Measurements from ENCODE around the gene TMBIM1.

The TMBIM1 gene

DNA sequence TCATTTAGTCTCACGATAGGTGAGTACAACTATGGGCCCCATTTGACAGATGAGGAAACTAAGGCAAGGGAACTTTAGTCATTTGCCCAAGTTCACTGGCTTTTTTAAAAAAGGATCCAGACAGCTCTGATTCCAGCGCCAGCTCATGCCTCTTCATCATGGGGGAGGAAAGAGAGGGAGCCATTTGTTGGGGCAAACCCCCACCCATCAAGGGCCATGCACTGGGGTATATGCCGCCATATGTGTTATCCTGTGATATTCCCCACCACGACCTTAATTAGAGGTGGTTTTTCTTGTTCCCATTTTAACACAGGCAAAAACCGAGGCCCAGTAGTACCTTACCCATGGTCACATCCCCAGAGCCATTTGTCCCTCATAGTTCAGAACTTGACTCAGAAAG is 32.1 kb downstream of the TMBIM1 start:
- Histone ChIP-seq H3K27ac (no peak overlapping the region), H3K4me3 (ENCODE audit: low read depth, low read length) (no peak overlapping the region), H3K36me3 (peaks cover 22% of the 10 kb centered on the region), H3K27me3 (ENCODE audit: insufficient read depth, low read depth, severe bottlenecking) (no peaks in the 10 kb centered on the region), H3K9me3 (ENCODE audit: severe bottlenecking) (no peaks in the 10 kb centered on the region)
- no peak for TF ChIP-seq CTCF (IDR thresholded peaks at IDR 0.05; ENCODE audit: low read depth, low read length)
- DNase-seq = no peak

GRCh38 chr2:218259099-218259961 is 33.0 kb downstream of the TMBIM1 start:
- Histone ChIP-seq H3K27ac (no peak overlapping the region), H3K36me3 (peaks cover 16% of the 10 kb centered on the region), H3K9me3 (ENCODE audit: severe bottlenecking) (no peaks in the 10 kb centered on the region), H3K4me3 (ENCODE audit: low read depth, low read length) (no peak overlapping the region), H3K27me3 (ENCODE audit: insufficient read depth, low read depth, severe bottlenecking) (no peaks in the 10 kb centered on the region)
- no peak for TF ChIP-seq CTCF (IDR thresholded peaks at IDR 0.05; ENCODE audit: low read depth, low read length)
- no peak for DNase-seq

- peaks cover 20% of the 10 kb centered on the region for H3K36me3 ChIP-seq
- no peak overlapping the region for H3K27ac ChIP-seq
- no peaks in the 10 kb centered on the region for H3K27me3 ChIP-seq (ENCODE audit: insufficient read depth, low read depth, severe bottlenecking)
- peak; percentile 32 for DNase-seq
- H3K9me3 ChIP-seq (ENCODE audit: severe bottlenecking) = no peaks in the 10 kb centered on the region
- no peak overlapping the region for H3K4me3 ChIP-seq (ENCODE audit: low read depth, low read length)
- TF ChIP-seq CTCF (IDR thresholded peaks at IDR 0.05; ENCODE audit: low read depth, low read length) = peak; percentile 73
These were observed 34.8 kb downstream of the TMBIM1 start for GRCh38 chr2:218257390-218257981.

DNA sequence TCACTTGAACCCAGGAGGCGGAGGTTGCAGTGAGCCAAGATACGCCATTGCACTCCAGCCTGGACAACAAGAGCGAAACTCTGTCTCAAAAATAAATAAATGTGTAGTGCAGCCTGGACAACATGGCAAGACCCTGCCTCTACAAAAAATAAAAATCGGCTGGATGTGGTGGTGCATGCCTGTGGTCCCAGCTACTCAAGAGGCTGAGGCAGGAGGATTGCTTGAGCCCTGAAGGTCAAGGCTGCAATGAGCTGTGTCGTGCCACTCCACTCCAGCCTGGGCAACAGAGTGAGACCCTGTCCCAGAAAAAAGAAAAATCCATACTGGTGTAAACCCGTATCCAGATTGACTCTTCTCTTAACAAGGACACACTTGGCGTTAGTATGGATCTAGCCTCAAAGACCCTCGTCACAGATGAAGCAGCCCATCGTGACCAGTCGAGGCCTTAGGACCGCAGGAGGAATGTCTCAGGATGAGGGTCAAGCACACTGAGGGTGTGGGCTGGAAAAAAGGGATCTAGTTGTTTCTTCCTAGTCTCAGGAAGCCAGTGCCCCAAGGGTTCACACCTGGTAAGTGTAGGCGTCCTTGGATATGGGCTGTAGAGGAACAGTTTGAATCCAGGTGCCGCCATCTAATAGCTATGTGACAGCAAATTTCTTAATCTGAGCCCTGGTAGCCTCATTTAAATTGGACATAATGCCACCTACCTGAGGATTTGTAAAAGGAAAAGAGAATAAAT is 35.5 kb downstream of the TMBIM1 start:
- Histone ChIP-seq H3K27me3 (ENCODE audit: insufficient read depth, low read depth, severe bottlenecking) (no peaks in the 10 kb centered on the region), H3K27ac (no peak overlapping the region), H3K9me3 (ENCODE audit: severe bottlenecking) (no peaks in the 10 kb centered on the region), H3K4me3 (ENCODE audit: low read depth, low read length) (no peak overlapping the region), H3K36me3 (peaks cover 27% of the 10 kb centered on the region)
- DNase-seq = no peak
- no peak for TF ChIP-seq CTCF (IDR thresholded peaks at IDR 0.05; ENCODE audit: low read depth, low read length)

DNA sequence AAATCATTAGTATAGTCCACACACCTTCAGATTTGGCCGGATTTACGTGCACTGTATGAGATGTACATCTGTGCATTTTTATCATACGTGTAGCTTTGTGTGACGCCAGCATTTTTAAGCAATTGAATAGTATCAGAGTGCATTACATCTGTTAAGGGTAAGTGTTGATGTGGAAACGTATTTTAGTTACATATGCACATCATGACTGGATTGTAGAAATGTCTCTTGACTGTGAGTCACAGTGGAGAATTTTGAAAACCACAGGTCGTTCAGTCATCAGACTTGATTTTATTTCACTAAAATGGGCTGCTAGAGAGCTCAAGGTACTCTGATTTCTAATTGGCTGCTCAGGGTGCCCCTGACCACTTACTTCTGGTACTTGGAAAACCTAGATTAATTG is 36.9 kb downstream of the TMBIM1 start:
- Histone ChIP-seq H3K36me3 (peaks cover 40% of the 10 kb centered on the region), H3K27ac (no peak overlapping the region), H3K27me3 (ENCODE audit: insufficient read depth, low read depth, severe bottlenecking) (no peaks in the 10 kb centered on the region), H3K4me3 (ENCODE audit: low read depth, low read length) (no peak overlapping the region), H3K9me3 (ENCODE audit: severe bottlenecking) (no peaks in the 10 kb centered on the region)
- DNase-seq = no peak
- TF ChIP-seq CTCF (IDR thresholded peaks at IDR 0.05; ENCODE audit: low read depth, low read length) = no peak
